Activated T-helper 1 cell treated with Interleukin-2 at 50 U/mL for 16 hours (primary cell): ENCODE data around the gene RRM2.
A peak's percentile ranks its signal among the peaks of the same experiment; 100 is the strongest.

Experiments
- DNase-seq: peaks from one replicate; pipeline ENCODE4 v3.0.0-alpha.2; 2020; ENCODE audit warnings: low read depth

RRM2 gene

DNA sequence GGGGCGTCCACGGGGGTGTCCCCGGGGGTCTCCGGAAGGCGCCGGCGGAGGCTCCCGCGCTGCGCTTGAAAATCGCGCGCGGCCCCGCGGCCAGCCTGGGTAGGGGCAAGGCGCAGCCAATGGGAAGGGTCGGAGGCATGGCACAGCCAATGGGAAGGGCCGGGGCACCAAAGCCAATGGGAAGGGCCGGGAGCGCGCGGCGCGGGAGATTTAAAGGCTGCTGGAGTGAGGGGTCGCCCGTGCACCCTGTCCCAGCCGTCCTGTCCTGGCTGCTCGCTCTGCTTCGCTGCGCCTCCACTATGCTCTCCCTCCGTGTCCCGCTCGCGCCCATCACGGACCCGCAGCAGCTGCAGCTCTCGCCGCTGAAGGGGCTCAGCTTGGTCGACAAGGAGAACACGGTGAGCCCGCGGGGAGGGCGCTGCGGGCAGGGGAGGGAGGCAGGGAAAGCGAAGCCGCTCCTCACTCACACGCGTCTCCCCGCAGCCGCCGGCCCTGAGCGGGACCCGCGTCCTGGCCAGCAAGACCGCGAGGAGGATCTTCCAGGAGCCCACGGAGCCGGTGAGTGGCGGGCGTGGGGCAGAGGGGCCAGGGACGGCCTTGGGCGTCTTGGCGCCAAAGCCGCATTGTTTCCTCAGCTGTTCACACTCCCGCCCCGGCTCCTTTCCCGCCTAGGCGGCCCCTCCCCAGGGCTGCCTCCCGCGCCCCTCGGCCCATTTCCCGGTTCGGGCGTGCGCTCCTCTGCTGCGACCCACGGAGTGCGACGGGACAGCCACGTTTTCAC lies at the start of gene RRM2:
Gene RRM2 (plus strand): TSS at position 240 of the 781 bp plus-strand sequence. CDS start 60 bp downstream, at position 300.
- peak; percentile 77 for DNase-seq

DNA sequence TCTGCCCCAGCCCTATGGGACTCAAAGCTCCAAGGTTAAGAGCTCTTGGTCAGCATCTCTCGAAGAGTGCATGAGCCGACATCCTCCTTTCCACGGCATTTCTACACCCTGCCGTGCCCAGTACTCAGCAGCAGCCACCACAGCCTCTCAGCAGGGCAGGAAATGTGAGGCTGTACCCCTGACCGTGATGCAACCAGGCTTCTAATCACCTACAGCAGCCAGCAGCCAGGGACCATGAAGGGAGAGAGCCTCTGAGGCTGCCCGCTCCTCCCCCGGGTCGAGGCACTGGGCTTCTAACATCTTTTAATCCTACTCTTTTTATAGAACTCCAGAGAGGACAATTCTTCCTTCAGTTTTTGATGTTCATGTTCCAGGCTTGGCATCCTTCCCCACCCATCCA lies 48.8 kb upstream of the RRM2 start:
- no peak for DNase-seq

DNA sequence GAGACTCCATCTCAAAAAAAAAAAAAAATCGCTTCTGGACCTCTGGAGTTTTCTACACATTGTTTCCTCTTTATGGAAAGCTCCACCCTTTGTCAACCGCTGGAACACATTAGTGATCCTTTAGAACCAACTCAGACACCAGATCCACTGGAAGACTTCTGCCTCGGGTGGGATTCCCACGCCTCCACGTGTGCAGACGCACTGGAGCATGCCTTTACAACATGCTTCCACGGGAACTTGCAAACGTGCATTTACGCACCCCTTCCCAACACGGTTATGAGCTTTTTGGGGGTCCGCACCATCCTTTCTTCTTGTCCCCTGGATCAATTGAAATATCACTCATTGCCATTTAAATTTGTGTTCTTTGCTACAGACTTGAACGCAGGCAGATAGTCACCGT lies 47.4 kb upstream of the RRM2 start:
- no peak for DNase-seq

DNA sequence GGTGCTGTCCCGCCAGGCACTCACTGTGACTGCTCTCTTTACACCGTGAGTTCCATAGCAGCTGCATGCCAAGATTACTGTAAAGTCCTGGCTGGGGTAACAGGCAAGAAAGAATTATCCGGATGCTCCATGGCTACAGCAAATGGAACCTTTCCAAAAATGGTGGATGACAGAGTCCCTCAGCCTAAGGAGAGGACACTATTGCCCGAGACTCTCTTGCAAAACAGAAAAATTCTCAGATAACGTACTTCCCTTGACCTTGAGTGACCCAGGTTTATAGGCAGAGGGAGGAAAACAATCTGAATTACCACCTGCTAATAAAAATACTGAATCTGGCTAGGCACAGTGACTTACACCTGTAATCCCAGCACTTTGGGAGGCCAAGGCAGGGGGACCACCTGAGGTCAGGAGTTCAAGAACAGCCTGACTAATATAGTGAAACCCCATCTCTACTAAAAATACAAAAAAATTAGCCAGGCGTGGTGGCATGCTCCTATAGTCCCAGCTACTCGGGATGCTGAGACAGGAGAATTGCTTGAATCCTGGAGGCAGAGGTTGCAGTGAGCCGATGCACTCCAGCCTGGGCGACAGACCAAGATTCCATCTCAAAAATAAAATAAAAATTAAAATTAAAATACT lies 46.8 kb upstream of the RRM2 start:
- DNase-seq: no peak

DNA sequence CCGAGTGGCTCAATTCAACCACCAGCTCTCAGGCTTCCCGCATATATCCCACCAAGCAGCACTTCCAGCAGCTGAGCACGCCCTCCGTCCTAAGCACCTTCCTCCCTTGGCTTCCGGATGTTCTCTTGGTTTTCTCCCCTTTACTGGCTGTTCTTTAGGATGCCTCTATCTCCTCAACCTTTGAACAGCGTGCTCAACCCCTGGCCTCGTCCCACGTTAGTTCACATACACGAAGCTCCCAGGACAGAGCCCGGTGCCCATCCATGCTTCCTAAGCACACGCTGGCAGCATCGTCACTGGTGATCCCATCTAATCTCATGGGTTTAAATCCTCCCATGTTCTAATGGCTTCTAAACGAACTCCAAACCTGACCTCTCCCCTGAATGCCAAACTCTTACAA lies 46.0 kb upstream of the RRM2 start:
- no peak for DNase-seq

DNA sequence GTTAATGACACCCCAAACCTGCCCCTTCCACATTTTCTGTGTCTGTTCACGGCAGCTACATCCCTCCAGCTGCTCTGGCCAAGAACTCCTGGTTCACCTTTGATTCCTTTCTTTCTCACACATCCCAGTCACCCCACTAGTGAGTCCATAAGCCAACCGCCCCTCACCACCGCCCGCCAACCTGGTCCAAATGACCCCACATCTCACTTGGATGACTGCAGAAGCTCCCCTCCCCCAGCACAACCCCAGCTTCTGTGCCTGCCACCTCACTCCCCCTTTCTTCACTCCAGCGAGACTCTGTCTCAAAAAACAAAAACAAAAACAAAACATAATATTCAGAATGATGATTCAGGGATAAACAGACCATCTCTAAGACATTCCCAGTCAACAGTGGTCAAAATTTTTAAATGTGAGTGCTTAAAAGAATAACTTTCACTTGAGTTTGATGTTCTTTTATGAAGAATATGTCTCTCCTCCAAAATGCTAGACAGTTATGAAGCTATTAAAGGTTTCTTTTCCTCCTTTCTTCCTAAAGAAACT lies 45.5 kb upstream of the RRM2 start:
- DNase-seq: no peak

DNA sequence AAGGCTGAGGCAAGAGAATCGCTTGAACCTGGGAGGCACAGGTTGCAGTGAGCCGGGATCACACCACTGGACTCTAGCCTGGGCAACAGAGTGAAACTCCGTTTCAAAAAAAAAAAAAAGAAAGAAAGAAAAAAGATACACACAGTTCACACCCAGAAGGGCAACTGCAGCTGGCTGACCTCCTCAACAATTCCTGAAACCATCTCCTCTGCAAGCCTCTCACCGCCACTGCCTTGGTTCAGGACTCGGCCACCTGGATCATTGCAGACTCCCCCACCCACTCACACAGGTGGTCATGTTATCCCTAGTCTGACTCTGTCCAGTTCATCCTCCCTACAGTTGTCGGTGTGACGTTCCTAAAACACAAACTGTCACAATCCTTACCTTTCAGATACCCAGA lies 44.5 kb upstream of the RRM2 start:
- DNase-seq: no peak

DNA sequence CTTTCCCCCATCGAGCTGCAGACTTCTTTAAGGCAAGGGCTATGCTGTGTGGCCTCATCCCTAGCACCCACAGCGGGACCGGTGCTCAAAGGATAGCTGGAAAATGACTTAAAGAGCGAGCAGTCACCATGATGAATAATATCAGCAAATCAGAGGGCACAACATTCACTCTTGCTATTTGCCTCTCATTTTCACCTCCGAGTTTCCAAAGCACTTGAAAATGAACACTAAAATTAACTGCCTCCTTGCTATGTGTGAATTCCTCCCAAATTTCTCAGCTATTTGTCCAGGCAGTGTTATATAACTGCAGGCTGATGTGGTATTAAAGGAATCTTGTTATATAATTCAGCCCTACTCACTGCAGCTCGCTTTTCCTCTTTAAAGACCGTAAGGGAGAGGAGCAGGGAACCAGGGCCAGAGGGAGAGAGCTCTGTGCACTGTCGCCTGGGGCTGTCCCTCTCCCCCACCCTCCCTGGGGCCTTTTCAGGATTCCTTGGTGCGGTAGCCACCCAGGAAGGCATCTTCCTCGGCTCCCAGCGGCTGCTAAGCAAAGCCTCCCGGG lies 43.8 kb upstream of the RRM2 start:
- no peak for DNase-seq

DNA sequence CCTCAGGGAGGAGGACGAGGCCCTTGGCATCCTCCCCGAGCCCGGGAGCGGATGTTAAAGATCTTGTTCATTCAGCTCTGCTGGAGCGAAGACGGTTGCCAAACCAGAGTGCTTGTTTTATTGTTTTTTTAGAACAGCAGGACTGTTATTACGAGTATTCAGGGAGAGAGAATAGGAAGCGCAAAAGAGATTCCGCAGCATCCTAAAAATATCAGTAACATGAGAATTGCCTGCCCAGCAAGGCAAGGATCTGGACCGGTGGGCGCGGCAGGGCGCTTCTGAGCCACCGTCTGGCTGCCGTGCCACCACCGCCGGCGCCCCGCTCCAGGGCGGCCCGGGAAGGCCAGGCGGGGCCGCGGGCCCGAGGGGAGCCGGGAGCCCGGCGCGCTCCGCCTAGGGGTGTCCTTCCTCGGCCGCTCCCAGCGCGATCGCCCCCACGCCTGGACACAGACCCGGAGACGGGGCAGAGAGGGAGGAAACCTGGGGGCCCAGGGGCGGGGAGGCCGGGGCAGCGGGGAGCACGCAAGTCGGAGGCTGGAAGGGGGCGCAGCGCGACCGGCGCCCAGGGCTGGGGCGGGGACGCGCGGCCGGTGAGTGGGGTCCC lies 43.2 kb upstream of the RRM2 start:
- no peak for DNase-seq

DNA sequence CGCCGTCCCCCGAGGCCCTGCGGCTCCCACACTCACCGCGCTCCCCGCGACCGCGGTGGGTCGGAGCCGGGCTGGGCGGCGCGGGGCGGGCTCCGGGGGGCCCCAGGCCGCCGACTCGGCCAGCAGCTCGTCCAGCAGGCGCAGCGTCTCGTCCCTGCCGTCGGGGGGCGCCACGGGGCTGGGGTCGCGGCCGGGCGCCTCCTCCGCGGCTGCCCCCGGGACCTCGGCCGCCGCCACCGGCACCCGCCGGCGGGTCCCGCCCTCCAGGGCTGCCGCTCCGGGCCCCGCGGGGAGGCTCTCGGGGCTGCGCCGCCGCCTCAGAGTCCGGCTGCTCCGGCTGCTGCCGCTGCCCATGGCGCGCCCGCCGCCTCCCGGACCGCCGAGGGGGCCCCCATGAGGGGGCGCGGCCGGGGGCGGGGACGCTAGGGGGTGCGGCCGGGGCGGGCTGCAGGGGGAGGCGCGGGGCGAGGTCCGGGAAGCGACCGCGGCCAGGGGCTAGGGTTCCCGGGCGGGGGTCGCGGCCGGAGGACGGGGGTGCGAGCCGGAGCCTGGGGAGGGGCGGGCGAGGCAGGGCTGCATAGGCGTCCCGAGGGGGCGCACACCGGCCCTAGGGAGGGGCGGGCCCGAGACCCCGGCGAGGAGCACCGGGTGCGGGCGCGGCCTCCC lies 42.5 kb upstream of the RRM2 start, which contains the start of gene CYS1:
Gene CYS1 (minus strand): TSS at position 542 of the 666 bp plus-strand sequence. CDS start 188 bp downstream, at position 354.
- no peak for DNase-seq

DNA sequence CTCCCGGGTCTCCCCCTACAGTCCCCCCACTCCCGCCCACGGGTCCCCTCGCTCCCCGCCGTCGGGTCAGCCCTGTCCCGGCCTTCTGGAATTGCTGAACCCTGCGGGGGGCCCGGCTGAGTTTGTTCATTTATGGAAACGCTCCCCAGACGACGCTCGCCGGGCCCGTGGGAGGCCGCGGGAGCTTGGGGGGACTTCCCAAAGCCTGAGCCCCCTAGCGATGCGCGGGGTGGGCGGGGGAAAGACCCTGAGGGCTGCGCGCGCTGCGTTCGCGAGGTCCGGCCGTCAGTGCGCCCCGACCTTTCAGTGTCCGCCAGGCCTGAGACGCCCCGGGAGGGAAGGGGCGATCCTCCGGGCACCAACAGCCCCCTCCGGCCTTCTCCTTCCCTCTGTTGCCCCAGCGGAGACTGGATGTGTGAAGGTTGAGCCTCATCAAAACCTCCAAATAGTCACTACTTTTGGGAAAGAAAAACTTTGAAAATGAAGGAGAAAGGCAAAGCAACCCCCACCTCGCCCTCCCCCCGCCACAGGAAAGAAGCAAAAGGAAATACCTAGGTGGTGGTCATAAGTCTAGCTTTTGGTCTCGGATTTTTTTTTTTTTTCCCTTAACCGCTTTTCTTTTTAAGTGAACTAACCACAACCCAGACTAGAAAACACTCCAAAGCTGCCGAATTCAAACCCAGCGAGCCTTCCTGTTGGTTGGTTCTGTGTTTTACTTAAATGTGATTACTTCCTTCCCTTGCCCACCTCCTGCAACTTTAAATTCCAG lies 41.8 kb upstream of the RRM2 start:
- no peak for DNase-seq

DNA sequence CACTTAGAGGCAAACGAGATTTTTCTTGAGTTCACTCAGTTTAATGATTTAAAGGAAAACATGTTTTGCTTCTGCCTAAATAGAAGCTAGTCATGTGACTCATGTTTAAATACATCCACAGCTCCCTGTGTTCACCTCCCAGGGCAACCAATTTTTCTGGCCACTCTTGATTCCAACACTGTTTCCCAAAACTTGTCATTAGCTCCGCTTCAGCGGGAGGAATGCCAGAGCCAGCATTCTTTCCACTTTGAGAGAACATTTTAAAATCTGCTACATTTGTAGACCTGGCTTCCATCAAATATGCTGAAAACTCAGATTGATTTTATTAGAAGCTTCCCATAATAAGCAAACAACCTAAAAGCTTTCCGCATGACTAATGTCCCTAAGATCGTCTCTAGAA lies 39.5 kb upstream of the RRM2 start:
- DNase-seq: no peak

DNA sequence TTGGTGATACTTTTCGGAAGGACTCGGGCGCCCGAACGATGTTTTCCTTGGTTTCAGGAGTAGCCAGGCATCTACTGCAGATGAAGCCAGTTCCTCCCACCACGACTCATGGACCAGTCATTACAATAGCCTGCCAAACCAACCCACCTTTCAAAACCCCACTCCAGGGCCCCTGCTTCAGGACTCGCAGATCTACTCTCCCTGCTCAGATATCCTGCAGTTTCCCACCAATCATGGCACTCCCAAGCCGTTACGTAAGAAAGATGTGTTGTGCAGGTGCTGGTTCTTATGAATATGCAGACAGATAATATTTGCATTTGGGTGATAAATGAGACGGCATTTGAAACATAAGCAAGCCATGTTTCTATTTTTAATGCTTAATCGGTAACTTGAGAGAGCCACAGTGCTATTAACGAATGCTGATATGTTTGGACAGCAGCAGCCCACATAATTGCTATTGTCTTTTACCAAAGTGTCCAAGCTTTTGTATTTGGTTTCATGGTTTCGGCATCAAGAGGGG lies 38.8 kb upstream of the RRM2 start:
- no peak for DNase-seq

DNA sequence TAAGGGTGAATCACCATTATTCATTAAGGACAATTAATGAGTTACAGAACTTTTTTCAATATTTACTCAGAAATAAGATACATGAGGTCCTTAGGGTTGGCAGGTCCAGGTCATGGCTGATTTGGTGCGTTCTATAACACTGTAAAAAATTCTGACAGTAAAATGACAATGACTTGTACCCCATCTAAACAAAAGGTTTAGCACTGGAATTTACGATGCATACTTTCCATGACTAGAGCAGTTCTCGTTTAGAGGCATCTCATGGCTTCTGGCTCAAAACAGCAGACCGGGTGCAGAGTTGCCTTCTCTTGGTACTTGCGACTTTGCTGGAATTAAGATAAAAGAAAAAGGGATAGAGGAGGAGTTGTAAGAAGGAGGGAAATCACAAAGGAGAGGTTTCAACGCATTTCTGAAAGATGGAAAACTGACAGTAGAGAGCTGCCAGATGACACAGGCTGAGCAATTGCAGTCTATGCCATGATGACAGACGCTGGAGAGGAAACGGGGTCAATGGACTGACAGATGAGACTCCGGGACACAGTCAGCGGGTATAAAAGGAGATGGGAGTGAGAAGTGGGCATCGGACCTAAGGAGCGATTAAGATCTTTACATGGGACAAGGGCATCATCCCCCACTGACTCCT lies 38.2 kb upstream of the RRM2 start:
- no peak for DNase-seq

DNA sequence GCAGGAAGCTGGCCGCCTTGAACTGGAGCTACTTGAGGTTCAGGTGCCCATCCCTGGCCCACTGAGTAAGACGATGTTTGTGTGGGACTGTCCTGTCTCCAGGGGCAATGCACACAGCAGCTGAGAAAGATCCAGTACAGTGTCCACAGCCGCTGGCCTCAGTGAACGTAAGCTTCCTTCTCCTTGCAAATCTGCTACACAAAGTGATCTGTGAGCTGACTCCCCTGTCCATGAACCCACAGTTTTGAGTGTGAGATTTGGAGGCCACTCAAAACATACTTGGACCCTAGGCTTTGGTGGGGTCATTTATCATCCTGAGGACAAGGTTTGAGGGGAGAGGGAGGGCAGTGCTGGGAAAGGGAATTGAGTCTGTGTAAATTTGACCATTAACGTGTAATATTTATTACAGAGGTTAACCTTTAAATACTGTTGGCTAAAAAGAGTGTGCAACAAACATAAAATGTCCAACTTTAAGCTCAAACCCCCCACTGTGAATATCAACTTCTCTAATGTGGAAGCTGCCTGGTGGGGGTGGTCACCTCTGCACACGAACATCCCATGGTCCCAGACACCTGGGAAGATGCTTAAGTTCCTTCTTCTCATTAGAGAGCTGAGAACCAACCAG lies 37.4 kb upstream of the RRM2 start:
- no peak for DNase-seq

DNA sequence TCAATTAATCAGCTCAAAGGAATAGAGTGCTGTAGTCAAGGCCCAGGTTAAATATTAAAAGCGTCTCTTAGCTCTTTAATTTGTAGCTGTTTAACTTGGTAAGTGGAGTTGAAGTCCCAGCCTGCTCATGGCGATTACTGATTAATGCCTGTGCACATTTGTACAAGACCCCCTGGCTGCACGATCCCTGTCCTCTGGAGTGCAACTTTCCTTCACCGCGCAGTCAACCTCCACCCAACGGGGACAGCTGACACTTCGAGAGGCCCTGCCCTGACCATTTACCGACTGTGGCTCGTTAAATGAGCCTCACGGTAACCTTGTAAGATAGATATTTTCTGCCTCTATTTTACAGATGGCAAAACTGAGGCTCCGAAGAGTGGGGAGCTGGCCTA lies 36.9 kb upstream of the RRM2 start:
- DNase-seq: no peak

DNA sequence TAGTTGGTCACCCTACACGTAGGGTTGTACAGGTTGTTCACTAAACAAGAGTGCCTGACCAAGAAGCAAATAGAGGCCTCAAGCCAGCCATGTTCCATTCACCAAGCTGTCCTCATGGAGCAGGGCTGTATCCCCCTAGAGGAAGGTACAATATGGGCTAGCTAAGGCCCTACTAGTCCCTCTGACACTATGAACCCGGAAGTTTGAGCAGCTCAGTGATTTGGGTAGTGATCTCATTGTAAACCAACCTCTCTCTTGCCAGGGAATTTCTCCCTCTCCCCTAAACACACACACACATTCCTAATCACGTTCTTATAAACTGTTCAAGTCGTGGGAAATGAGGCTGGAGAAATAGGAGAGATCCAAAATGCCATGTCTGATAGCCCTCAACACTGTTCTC lies 35.6 kb upstream of the RRM2 start:
- DNase-seq: no peak

DNA sequence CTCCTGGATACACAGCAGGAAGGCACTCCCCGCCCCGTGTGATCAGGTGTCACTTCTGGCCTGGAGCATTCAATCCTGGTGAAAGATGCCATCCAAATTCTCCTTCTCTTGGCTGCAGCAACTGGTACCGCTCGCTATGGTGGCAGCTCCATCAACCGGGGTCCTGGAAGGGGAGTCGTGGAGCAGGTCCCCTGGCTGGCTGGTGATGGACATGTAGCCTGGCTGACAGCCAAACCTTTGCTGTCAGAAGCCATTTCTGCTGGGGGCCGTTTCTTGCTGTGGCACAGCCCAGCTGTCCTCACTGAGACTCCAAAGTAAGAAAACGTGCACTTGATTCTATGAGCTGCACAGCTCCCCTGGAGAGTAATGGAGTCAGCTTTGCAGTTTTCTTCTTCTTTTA lies 35.2 kb upstream of the RRM2 start:
- no peak for DNase-seq

DNA sequence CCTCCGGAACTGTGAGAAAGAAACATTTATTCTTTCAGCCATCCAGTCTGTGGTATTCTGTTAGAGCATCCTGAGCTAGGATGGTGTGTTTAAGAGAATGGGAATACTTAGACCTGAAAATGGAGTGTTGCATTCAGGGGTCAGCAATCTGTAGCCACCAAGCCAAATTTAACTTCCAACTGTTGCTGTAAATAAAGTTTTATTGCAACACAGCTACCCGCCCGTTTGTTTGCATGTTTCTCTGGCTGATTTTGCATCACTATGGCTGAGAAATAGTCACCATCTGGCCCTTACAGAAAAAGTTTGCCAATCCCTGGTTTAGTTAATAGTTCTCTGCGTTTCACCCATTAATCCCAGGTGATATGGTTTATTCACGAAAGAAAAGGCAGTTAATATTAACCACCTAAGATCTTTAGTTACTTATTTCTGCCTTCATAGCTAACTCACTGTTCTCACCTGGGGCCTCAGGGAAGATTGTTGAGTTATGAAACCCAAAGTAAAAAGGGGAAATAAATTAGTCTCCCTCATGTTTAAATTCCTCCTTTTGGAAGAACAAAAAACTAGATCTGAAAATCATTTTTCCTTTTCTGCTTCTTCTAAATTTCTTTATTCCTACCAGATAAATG lies 32.9 kb upstream of the RRM2 start:
- no peak for DNase-seq
